Glomerular visceral epithelial cell (primary cell): ENCODE measurements around the gene CUL9.
A peak's percentile ranks its signal among the peaks of the same experiment; 100 is the strongest.

ENCODE experiments used
- DNase-seq: peaks from one replicate; pipeline ENCODE4 v3.0.0-alpha.2; 2016; ENCODE audit errors: extremely low spot score

Gene CUL9

DNA sequence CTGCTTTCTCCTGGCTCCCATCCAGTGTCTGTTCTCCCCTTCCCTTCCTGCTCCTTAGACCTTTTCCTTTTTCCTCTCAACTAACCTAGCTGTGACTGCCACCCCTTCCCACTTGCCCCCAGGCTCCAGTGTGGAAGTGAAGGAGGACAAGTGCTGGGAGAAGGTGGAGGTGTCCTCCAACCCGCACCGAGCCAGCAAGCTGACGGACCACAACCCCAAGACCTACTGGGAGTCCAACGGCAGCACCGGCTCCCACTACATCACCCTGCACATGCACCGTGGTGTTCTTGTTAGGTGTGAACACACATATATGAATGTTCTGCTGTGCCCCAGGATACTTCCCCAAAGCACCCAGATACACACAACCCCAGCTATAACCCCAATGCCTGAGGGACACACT is 18.5 kb downstream of the CUL9 start:
- no peak for DNase-seq

DNA sequence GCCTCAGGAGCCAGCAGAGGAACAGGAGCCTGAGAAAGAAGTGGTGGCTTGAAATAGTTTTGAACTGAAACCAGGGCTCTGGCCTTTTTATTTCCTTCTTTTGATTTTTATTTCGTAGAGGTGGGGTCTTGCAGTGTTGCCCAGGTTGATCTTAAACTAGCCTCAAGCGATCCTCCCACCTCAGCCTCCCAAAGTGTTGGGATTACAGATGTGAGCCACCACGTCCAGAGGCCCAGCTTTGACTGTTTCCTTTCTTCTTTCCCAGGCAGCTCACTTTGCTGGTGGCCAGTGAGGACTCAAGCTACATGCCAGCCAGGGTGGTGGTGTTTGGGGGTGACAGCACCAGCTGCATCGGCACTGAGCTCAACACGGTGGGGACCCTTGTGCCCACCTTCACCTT is 20.5 kb downstream of the CUL9 start:
- no peak for DNase-seq

DNA sequence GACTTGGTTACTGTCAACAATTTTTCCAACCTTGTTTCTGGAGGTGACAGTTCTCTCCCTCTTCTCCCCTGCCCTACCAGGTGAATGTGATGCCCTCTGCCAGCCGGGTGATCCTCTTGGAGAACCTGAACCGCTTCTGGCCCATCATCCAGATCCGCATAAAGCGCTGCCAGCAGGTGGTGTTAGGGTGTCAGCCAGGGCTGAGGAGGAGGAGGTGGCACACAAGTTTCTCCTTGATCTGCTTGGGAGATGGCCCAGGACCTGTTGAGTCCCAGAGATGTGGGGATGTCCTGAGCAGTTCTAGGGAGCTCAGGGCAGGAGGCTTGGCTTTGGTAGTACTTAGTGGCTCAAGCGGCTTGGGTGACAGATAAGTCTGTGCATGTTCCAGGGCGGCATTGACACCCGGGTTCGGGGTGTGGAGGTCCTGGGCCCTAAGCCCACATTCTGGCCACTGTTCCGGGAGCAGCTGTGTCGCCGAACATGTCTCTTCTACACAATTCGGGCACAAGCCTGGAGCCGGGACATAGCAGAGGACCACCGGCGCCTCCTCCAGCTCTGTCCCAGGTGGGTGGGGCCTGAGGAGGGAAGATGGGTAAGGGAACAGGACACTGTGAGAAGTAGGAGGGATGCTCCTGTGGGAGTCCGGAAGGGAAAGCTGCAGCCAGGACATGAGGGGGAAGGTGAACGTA is 21.2 kb downstream of the CUL9 start:
- no peak for DNase-seq

DNA sequence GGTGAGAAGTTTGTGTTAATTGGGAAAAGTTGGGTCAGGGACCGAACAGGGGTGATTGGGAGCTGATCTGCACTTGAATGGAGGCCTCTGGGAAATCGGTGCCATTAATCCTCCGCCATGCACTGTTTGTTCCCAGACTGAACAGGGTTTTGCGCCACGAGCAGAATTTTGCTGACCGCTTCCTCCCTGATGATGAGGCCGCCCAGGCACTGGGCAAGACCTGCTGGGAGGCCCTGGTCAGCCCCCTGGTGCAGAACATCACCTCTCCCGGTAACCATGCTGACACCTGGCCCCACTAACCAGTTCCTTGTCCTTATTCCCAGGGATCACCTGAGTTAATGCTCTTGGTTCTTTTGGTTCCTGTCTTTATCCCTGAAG is 21.7 kb downstream of the CUL9 start:
- DNase-seq, result no peak

DNA sequence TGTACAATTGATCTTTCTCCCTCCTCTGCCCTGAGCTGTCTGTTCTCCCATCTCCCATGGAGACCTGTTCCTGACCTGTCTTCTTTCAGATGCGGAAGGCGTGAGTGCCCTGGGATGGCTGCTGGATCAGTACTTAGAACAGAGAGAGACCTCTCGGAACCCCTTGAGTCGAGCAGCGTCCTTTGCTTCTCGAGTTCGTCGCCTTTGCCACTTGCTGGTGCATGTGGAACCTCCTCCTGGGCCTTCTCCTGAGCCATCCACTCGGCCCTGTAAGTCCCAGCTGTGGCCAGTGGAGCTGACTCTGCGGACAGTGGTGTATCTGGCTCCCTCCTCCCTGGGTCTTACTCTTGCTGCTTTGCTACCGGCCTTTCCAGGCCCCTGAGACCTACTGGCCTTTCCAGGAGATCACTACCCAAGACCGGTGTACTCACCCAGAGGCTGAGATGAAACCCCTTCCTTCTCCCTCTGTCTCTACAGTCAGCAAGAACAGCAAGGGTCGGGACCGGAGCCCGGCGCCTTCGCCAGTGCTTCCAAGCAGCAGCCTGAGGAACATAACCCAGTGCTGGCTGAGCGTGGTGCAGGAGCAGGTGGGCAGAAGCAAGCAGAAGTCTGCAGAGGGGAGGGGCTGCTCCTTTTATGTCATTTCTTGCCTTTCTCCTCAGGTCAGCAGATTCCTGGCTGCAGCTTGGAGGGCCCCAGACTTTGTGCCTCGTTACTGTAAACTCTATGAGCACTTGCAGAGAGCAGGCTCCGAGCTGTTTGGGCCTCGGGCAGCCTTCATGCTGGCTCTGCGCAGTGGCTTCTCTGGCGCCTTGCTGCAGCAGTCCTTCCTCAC is 22.5 kb downstream of the CUL9 start:
- DNase-seq, result no peak

DNA sequence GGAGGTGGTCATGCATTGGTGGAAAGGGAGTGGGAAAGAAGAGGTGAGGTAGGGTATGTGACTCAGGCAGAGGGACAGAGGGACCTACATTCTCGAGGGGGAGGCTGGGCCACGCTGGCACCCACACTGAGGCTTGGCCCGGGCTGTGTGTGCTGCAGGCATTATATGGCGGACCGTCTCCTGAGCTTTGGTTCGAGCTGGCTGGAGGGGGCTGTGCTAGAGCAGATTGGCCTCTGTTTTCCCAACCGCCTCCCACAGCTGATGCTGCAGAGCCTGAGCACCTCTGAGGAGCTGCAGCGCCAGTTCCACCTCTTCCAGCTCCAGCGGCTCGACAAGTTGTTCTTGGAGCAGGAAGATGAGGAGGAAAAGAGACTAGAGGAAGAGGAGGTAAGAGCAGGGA is 23.9 kb downstream of the CUL9 start:
- DNase-seq, result no peak

DNA sequence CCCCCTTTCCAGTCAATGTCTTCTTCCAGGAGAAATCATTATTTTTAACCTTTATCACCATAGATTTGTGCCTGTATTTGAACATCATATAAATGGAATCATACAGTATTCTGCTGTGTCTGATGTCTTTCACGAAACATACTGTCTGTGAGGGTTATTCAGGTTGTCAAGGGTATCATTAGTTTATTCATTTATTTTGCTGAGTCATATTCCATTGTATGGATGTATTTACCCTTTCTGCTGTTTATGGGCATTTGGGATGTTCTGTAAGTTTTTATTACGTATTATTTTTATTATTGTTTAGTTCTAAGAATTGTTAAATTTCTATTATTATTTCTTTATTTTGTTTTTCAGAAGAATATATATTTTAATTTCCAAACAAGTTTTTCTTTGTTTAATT is 25.3 kb downstream of the CUL9 start:
- no peak for DNase-seq

DNA sequence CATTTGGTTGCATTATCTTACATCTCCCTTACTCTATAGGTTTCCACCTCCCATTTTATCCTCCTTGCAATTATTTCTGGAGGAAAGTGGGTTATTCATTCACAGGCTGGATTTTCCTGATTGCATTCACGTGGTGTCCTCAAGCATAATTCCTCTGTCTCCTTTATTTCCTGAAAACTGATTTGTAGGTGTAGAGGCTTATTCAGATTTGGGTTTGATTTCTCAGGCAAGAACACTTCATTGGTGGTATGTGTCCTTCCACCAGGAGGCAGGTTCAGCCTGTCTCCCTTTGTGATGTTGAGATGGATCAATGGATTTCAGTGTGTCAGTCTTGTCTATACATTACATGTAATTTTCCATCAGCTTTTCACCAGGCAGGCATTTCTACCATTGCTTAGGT is 30.0 kb downstream of the CUL9 start:
- DNase-seq, result no peak

DNA sequence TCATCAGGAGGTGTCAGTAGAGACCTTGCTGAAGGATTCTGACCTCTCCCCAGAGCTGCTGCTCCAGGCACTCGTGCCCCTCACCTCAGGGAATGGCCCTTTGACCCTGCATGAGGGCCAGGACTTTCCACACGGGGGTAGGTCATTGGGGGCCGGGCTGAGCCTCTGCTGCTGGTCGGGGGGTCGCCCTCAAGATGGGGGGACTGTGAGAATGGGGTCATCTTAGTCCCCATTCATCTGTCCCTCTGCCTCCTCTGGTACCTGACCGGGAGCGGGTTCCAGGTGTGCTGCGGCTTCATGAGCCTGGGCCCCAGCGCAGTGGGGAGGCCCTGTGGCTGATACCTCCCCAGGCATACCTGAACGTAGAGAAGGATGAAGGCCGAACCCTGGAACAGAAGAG is 31.4 kb downstream of the CUL9 start:
- DNase-seq, result no peak

DNA sequence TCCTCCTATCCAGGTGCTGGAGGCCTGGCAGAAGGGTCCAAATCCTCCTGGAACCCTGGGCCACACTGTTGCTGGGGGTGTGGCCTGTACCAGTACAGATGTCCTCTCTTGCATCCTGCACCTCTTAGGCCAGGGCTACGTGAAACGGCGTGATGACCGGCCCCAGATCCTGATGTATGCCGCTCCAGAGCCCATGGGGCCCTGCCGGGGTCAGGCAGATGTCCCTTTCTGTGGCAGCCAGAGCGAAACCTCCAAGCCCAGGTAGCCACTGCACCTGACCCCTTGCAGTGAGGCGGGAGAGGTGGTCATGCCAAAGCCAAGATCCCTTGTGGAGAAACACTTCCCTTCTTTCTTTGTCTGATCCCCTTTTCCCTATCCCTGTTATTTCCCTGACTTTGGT is 33.1 kb downstream of the CUL9 start:
- DNase-seq, result no peak

DNA sequence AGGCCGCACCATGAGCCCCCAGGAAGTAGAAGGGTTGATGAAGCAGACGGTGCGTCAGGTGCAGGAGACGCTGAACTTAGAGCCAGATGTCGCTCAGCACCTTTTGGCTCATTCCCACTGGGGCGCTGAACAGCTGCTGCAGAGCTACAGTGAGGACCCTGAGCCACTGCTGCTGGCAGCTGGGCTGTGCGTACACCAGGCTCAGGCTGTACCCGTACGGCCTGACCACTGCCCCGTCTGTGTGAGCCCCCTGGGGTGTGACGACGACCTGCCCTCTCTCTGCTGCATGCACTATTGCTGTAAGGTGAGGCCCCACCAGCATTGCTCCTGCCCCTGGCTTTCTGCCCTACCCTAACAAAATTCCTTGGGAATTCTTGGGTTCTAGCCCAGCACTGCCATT is 34.2 kb downstream of the CUL9 start:
- no peak for DNase-seq

DNA sequence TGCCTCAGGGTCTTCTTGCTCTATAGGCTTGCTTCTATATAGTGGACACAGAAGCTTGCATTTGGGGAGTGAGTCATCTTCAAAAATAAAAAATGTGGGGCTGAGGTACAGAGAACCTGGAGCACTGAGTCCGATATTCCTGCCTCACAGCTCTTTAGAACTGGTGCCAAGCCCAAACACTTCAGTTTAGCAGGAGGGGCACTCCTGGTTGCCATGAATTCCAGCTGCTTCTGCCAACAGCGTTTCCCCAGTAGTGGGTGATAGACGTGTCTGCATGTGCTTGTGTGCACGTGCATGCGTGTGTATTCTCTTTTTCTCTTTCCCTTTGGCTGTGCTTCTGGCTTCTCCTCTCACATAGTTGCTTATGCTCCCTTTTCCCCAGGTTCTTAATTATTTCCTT is 35.4 kb downstream of the CUL9 start:
- DNase-seq, result no peak

DNA sequence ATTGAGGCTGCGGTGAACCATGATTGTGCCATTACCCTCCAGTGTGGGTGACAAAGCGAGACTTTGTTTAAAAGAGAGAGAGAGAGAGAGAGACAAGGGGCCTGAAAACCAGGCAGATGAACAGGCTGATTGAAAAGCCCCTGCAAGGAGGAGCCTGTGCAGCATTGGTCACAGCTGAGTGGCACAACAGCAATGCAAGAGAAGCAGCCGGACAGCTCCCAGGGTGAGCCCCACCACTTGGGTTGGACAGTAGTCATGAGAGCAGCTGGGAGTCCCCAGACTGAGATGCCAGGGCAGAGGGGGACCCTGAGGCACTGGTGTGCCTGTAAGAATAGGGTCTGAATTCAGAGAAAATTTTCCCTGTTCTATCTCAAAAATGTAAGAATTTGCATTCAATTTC is 37.1 kb downstream of the CUL9 start:
- no peak for DNase-seq

DNA sequence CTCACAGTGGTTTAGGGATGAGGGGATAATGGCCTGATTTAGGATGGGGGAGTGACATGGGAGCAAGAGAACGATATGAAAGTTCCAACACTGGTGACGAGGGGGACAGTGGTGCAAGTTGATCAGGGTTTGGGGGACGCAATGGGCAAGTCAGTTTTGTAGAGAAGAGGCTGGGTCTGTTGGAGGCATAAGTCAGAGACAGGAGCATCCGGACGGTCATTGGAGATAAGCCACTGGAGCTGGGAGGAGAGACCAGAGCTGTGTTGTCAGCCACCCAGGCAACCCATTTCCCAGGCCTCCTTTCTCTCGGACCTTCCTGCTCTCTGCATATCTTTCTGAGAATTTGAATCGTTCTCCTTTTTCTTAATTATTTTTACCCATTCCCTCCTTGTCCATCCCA is 37.8 kb downstream of the CUL9 start:
- DNase-seq, result no peak

DNA sequence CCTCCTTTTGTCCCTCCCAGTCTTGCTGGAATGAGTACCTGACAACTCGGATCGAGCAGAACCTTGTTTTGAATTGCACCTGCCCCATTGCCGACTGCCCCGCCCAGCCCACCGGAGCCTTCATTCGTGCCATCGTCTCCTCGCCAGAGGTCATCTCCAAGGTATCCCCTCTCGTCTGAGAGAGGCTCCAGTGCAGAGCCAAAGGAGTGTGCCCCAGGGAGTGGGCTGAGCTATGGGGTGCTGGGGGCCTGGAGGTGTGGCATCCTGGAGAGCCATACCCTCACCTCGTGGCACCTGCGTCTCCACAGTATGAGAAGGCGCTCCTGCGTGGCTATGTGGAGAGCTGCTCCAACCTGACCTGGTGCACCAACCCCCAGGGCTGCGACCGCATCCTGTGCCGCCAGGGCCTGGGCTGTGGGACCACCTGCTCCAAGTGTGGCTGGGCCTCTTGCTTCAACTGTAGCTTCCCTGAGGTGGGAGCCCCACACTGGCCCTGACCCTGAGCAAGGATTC is 38.5 kb downstream of the CUL9 start:
- no peak for DNase-seq

DNA sequence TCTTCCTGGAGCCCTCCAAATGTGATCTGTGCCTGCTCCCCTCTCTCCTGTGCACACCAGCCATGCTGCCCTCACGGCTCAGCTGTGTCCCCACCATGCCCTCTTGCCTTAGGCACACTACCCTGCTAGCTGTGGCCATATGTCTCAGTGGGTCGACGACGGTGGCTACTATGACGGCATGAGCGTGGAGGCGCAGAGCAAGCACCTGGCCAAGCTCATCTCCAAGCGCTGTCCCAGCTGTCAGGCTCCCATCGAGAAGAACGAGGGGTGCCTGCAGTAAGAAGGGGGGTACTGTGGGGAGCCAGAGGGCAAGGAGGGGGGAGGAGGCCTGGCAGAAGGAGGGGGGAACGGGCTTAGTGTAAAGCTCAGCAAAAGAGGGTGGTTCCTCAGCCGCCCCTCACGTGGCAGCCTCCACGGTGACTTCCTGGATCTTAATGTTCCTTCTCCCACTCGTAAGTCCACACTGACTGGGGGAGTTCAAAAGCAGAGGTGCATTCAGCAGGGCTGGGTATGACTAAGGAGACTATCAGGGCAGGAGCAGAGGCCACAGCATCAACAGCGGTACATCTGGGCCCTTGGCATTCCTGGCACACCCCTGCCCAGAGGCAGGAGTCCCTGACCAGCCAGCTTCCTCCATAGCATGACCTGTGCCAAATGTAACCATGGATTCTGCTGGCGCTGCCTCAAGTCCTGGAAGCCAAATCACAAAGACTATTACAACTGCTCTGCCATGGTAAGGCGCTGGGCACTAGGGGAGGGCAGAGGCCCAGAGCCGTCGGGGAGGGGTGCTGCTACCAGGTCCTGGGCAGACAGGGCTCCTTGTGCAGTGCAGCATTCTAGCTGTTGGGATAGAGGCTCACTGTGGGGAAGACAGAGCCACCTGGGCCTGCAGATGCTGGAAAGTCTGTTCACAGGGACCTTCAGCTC is 39.3 kb downstream of the CUL9 start:
- DNase-seq, result no peak

DNA sequence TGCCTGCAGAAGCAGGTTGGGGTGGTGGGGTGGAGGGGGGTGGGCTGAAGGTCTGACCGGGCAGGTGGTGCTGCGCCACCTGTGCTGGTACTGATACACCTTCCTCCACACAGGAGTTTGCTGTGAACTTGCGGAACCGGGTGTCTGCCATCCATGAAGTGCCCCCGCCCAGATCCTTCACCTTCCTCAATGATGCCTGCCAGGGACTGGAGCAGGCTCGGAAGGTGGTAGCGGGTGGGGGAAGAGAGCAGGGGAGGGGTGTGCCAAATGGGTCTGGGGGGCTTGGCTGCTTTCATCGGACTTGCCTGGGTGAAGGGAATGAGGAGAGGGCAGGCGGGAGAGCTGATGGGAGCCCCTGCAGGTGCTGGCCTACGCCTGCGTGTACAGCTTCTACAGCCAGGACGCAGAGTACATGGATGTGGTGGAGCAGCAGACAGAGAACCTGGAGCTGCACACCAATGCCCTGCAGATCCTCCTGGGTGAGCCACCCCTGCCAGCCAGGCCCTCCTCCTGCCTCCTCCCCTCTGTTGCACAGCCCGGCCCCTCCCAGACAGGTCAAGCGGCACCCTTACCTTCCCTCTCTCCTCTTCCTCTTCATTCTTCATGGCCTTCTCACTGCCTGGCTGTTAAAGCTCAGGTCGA is 40.5 kb downstream of the CUL9 start:
- DNase-seq, result no peak

DNA sequence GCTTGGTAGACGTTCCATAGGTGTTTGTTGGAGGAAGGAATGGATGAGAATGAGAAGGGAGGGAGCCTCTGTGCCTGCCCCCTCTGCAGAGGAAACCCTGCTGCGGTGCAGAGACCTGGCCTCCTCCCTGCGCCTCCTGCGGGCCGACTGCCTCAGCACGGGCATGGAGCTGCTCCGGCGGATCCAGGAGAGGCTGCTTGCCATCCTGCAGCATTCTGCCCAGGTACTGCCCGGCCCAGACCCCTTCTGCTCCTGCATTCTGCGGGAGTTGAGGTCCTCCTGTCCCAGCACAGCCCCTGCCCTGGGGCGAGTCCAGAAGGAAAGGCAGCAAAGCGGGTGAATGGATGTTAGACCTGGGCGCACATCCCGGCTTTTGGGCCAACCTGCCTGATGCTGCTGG is 41.2 kb downstream of the CUL9 start:
- no peak for DNase-seq

DNA sequence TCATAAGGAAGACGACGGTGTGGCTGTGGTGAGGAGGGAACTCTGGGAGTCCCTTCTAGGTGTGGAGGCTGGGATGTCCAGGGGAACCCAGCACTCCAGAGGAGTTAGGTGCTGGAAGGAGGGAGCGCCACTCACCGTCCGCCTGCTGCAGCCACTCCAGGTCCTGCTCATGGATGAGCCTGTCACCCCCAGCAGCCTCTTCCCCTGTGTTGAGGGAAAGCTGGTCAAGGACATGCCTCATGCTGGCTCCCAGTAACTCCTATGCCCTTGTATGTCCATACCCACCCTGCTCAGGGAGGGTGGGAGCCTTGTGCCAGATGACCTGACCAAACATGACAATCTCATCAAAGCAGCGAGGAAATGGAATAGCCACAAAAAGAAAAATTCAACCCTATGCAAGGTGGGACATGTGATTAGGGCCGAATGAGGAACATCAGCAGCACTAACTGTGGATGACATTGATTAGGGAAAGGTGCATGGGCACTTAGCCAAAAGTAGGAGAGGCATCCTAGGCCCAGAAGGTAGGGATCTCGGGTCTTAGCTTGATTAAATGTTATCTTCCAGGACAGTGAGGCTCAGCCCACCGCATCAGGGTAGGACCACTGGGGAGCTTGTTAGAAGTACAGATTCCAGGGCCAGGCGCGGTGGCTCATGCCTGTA is 44.3 kb downstream of the CUL9 start:
- no peak for DNase-seq

DNA sequence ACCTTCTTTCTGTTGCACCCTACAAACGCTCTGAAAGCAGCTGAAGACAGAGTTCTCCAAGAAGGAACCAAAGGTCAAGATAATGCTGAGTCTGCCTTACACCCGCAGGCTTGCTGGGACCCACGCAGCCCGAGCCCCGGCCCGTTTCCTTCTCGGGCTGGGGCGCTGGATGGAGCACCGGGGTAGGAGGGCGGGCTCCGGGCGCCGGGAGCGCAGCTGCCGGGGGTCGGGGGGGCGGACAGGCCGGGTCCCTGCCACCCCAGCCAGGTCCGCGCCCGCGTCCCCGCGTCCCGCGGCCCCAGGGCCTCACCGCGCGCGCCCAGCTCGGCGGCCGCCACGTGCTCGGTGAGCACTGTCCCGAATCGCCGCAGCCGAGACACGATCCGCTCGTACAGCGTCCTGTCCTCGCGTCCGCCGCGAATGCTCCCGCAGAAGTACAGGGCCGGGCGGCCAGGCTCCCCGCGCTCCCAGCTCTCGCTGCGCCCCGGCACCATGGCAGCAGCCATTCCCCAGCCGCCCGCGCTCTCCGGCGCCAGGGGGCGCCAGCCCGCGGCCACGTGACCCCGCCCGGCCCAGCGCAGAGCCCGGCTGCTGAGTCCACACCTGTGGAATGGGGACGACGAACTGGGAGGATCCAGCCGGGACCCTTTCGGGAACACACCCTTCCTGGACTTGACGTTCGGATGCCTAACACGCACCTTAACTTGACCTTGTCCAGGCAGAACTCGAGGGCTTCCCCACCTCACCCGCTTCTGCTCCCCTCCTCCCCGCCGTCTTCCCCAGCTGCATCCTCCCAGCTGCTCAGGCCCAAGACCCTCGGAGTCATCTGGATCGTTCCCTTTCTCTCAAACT is 47.2 kb downstream of the CUL9 start, which contains the start of gene DNPH1:
Gene DNPH1, minus strand, starts transcription at position 531 of the 852 bp plus-strand sequence. Its CDS starts 25 bp downstream, at position 506.
- peak; percentile 76 for DNase-seq
